HEK293 (cell line): ENCODE data around the gene PDZK1IP1.

Source experiments
- CTCF ChIA-PET: fragments of 350-600 bp; formaldehyde crosslinking; extraction: SDS; loops from one replicate; lab custom pipeline; 2021; ENCODE audit warnings: antibody characterized with exemption; lab: Yijun Ruan, JAX
- POLR2A ChIA-PET: fragments of 300-600 bp; formaldehyde crosslinking; extraction: SDS; loops from one replicate; lab custom pipeline; 2020; ENCODE audit warnings: antibody characterized with exemption, inconsistent platforms; lab: Yijun Ruan, JAX
- H3K27ac ChIP-seq: fragments of 200-500 bp; sonication (Bioruptor generic); 2 replicates; pipeline ENCODE4 v1.5.1; 2014; ENCODE audit warnings: low read depth, low read length, control low read depth, inconsistent platforms; ENCODE audit errors: extremely low read depth
- H3K36me3 ChIP-seq, 2 experiments: fragments of 200-500 bp in 1 of 2; sonication (Bioruptor generic) in 1 of 2; 1 replicate in 1 of 2; 2 replicates in 1 of 2; pipeline ENCODE4 v1.5.1; 2014 to 2017; ENCODE audit warnings: inconsistent platforms in 2 of 2, low read length in 2 of 2; ENCODE audit not compliant: control insufficient read depth in 2 of 2, insufficient read depth in 1 of 2
- H3K4me1 ChIP-seq: fragments of 200-500 bp; sonication (Bioruptor generic); 2 replicates; pipeline ENCODE4 v1.5.1; 2014; ENCODE audit warnings: mild to moderate bottlenecking, low read length, inconsistent platforms; ENCODE audit not compliant: control insufficient read depth, insufficient read depth
- H3K4me3 ChIP-seq: 2 replicates; pipeline ENCODE4 v1.5.1; 2011; ENCODE audit warnings: low read depth, mild to moderate bottlenecking, control low read depth, low read length, moderate library complexity
- H3K9me3 ChIP-seq: fragments of 200-500 bp; sonication (Bioruptor generic); 2 replicates; pipeline ENCODE4 v1.5.1; 2014; ENCODE audit warnings: low read depth, low read length, inconsistent platforms; ENCODE audit not compliant: control insufficient read depth, insufficient read depth
- IKZF3 ChIP-seq: fragments of 450-650 bp; IDR thresholded peaks from 2 replicates; pipeline ENCODE4 v1.5.0; 2018; ENCODE audit warnings: missing biosample characterization, mild to moderate bottlenecking, missing genetic modification characterization, moderate library complexity
- KLF1 ChIP-seq: fragments of 450-650 bp; formaldehyde crosslinking; IDR thresholded peaks from 2 replicates; pipeline ENCODE4 v1.5.1; 2016; ENCODE audit warnings: missing biosample characterization, missing genetic modification characterization
- KLF8 ChIP-seq: fragments of 450-650 bp; formaldehyde crosslinking; IDR thresholded peaks from 2 replicates; pipeline ENCODE4 v1.5.1; 2016; ENCODE audit warnings: missing biosample characterization, missing genetic modification characterization
- SCRT2 ChIP-seq: fragments of 450-650 bp; formaldehyde crosslinking; IDR thresholded peaks from 2 replicates; pipeline ENCODE4 v1.5.1; 2016; ENCODE audit warnings: missing biosample characterization, missing genetic modification characterization
- ZBTB7A ChIP-seq: fragments of 450-650 bp; formaldehyde crosslinking; IDR thresholded peaks from 2 replicates; pipeline ENCODE4 v1.5.1; 2016; ENCODE audit warnings: low read depth, missing biosample characterization, missing genetic modification characterization
- ZFP3 ChIP-seq: fragments of 450-650 bp; formaldehyde crosslinking; IDR thresholded peaks from 2 replicates; pipeline ENCODE4 v1.5.1; 2016; ENCODE audit warnings: low read depth, missing biosample characterization, missing genetic modification characterization
- ZNF138 ChIP-seq: fragments of 450-650 bp; formaldehyde crosslinking; IDR thresholded peaks from 2 replicates; pipeline ENCODE4 v1.5.1; 2016; ENCODE audit warnings: missing biosample characterization, missing genetic modification characterization, borderline replicate concordance
- ZNF202 ChIP-seq: fragments of 450-650 bp; formaldehyde crosslinking; IDR thresholded peaks from 2 replicates; pipeline ENCODE4 v1.5.1; 2016; ENCODE audit warnings: missing biosample characterization, missing genetic modification characterization, borderline replicate concordance
- ZNF394 ChIP-seq: fragments of 450-650 bp; formaldehyde crosslinking; IDR thresholded peaks from 2 replicates; pipeline ENCODE4 v1.5.1; 2016; ENCODE audit warnings: missing biosample characterization, missing genetic modification characterization, mild to moderate bottlenecking, moderate library complexity, borderline replicate concordance
- ZNF501 ChIP-seq: fragments of 450-650 bp; formaldehyde crosslinking; IDR thresholded peaks from 2 replicates; pipeline ENCODE4 v1.5.1; 2016; ENCODE audit warnings: missing biosample characterization, missing genetic modification characterization
- ZNF560 ChIP-seq: fragments of 450-650 bp; formaldehyde crosslinking; IDR thresholded peaks from 2 replicates; pipeline ENCODE4 v1.5.1; 2017; ENCODE audit warnings: missing biosample characterization, missing genetic modification characterization, borderline replicate concordance
- ZNF645 ChIP-seq: fragments of 450-650 bp; formaldehyde crosslinking; IDR thresholded peaks from 2 replicates; pipeline ENCODE4; 2016; ENCODE audit warnings: missing biosample characterization, missing genetic modification characterization
- ZNF747 ChIP-seq: fragments of 450-650 bp; formaldehyde crosslinking; IDR thresholded peaks from 2 replicates; pipeline ENCODE4 v1.5.1; 2016; ENCODE audit warnings: missing biosample characterization, missing genetic modification characterization
- ZNF785 ChIP-seq: fragments of 450-650 bp; formaldehyde crosslinking; IDR thresholded peaks from 2 replicates; pipeline ENCODE4 v1.5.1; 2016; ENCODE audit warnings: missing biosample characterization, missing genetic modification characterization
- ZSCAN16 ChIP-seq: fragments of 450-650 bp; formaldehyde crosslinking; IDR thresholded peaks from 2 replicates; pipeline ENCODE4 v1.5.1; 2016; ENCODE audit warnings: missing biosample characterization, missing genetic modification characterization
- TF ChIP-seq, protein P1 (sequence below): fragments of 450-650 bp; formaldehyde crosslinking; IDR thresholded peaks from 2 replicates; pipeline ENCODE4 v1.5.1; 2017; ENCODE audit warnings: missing biosample characterization, missing genetic modification characterization
- TF ChIP-seq, protein P2 (sequence below): fragments of 450-650 bp; formaldehyde crosslinking; IDR thresholded peaks from 2 replicates; pipeline ENCODE4 v1.5.1; 2016; ENCODE audit warnings: missing biosample characterization, missing genetic modification characterization, low read depth
- TF ChIP-seq, protein P3 (sequence below): fragments of 450-650 bp; formaldehyde crosslinking; IDR thresholded peaks from 2 replicates; pipeline ENCODE4 v1.5.1; 2017; ENCODE audit warnings: missing biosample characterization, missing genetic modification characterization
- TF ChIP-seq, protein P4 (sequence below): fragments of 450-650 bp; formaldehyde crosslinking; conservative IDR thresholded peaks from 2 replicates; pipeline ENCODE4 v1.5.1; 2016; ENCODE audit warnings: low read depth, missing biosample characterization, missing genetic modification characterization

PDZK1IP1 gene, protein sequence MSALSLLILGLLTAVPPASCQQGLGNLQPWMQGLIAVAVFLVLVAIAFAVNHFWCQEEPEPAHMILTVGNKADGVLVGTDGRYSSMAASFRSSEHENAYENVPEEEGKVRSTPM

DNA sequence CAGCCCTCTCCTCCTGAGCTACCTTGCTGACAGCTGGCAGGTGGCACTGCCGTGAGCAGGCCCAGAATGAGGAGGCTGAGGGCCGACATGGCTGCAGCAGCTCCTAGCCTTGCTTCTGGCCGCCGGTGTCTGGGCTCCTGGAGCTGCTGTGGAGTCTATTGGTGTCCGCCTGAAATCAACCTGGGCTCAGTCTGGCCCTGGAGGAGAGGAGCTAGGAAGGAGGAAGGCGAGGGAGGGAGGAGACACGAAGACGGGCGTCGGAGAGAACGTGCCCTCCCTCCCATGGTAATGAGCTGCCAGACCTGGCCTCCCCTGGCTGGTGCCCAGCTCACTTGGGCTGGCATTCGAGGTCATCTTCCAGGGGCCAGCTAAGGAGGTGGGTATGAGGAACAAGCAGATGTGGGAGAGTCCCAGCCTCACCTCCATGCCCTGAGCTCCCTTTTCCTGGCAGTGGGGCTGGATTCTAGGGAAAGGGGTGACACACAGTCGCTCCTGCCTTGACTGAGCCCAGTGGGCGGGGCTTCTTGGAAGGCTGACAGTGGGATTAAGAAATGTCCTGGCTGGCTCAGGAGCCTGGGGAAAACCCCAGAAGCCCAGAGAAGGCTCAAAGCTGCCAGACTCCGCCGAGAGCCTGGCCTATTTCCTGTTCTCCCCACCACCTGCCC, at the start of gene PDZK1IP1:
Gene PDZK1IP1, minus strand, starts transcription at position 193 of the 665 bp plus-strand sequence. Its CDS starts 104 bp downstream, at position 89.
- H3K4me1 ChIP-seq = no peaks in the 10 kb centered on the region
- CTCF ChIA-PET = interaction anchor here (0.6 to 7.8 kb wide), 8 partner anchors 10 to 548 kb away, joined by 3 to 136 read pairs (median 5); partner anchors contain the start of gene FOXD2
- no peak within 1 kb of the TSS for H3K4me3 ChIP-seq
- H3K9me3 ChIP-seq = no peaks in the 10 kb centered on the region
- H3K27ac ChIP-seq = no peak within 1 kb of the TSS
- 0 out of 2 replicates have a peak, but pooled peaks have one; percentile 15 for TF ChIP-seq KLF1
- TF ChIP-seq ZNF747 = no peak
- POLR2A ChIA-PET = interaction anchor here (1.2 kb wide), 1 partner anchor 11 kb away, joined by 4 read pairs; no protein-coding TSS in a partner anchor
- H3K36me3 ChIP-seq = no peaks in the 10 kb centered on the region

GRCh38 chr1:47238935-47239592, 49.2 kb upstream of the PDZK1IP1 start:
- Histone ChIP-seq H3K27ac (no peak overlapping the region), H3K9me3 (no peaks in the 10 kb centered on the region), H3K4me1 (no peaks in the 10 kb centered on the region), H3K4me3 (no peak overlapping the region), H3K36me3 (no peaks in the 10 kb centered on the region)
- POLR2A ChIA-PET = no interaction called here
- CTCF ChIA-PET = interaction anchor here (0.6 kb wide), 1 partner anchor 320 kb away, joined by 4 read pairs; no protein-coding TSS in a partner anchor
- no peak for TF ChIP-seq ZNF785 (tag by site-specific recombination)
- no peak for TF ChIP-seq IKZF3
- no peak for TF ChIP-seq ZNF138 (tag by site-specific recombination)
- no peak for TF ChIP-seq ZNF202
- TF ChIP-seq ZNF394 (tag by site-specific recombination) = no peak
- TF ChIP-seq, protein P1, sequence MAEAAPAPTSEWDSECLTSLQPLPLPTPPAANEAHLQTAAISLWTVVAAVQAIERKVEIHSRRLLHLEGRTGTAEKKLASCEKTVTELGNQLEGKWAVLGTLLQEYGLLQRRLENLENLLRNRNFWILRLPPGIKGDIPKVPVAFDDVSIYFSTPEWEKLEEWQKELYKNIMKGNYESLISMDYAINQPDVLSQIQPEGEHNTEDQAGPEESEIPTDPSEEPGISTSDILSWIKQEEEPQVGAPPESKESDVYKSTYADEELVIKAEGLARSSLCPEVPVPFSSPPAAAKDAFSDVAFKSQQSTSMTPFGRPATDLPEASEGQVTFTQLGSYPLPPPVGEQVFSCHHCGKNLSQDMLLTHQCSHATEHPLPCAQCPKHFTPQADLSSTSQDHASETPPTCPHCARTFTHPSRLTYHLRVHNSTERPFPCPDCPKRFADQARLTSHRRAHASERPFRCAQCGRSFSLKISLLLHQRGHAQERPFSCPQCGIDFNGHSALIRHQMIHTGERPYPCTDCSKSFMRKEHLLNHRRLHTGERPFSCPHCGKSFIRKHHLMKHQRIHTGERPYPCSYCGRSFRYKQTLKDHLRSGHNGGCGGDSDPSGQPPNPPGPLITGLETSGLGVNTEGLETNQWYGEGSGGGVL (tag by site-specific recombination) = no peak
- TF ChIP-seq ZNF560 (tag by site-specific recombination) = no peak
- no peak for TF ChIP-seq ZFP3
- TF ChIP-seq ZBTB7A (tag by site-specific recombination) = no peak
- TF ChIP-seq, protein P2, sequence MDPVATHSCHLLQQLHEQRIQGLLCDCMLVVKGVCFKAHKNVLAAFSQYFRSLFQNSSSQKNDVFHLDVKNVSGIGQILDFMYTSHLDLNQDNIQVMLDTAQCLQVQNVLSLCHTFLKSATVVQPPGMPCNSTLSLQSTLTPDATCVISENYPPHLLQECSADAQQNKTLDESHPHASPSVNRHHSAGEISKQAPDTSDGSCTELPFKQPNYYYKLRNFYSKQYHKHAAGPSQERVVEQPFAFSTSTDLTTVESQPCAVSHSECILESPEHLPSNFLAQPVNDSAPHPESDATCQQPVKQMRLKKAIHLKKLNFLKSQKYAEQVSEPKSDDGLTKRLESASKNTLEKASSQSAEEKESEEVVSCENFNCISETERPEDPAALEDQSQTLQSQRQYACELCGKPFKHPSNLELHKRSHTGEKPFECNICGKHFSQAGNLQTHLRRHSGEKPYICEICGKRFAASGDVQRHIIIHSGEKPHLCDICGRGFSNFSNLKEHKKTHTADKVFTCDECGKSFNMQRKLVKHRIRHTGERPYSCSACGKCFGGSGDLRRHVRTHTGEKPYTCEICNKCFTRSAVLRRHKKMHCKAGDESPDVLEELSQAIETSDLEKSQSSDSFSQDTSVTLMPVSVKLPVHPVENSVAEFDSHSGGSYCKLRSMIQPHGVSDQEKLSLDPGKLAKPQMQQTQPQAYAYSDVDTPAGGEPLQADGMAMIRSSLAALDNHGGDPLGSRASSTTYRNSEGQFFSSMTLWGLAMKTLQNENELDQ (tag by site-specific recombination) = no peak
- no peak for TF ChIP-seq KLF8 (tag by site-specific recombination)
- TF ChIP-seq, protein P3, sequence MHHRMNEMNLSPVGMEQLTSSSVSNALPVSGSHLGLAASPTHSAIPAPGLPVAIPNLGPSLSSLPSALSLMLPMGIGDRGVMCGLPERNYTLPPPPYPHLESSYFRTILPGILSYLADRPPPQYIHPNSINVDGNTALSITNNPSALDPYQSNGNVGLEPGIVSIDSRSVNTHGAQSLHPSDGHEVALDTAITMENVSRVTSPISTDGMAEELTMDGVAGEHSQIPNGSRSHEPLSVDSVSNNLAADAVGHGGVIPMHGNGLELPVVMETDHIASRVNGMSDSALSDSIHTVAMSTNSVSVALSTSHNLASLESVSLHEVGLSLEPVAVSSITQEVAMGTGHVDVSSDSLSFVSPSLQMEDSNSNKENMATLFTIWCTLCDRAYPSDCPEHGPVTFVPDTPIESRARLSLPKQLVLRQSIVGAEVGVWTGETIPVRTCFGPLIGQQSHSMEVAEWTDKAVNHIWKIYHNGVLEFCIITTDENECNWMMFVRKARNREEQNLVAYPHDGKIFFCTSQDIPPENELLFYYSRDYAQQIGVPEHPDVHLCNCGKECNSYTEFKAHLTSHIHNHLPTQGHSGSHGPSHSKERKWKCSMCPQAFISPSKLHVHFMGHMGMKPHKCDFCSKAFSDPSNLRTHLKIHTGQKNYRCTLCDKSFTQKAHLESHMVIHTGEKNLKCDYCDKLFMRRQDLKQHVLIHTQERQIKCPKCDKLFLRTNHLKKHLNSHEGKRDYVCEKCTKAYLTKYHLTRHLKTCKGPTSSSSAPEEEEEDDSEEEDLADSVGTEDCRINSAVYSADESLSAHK (tag by site-specific recombination) = no peak
- no peak for TF ChIP-seq ZNF501 (tag by site-specific recombination)
- TF ChIP-seq, protein P4, sequence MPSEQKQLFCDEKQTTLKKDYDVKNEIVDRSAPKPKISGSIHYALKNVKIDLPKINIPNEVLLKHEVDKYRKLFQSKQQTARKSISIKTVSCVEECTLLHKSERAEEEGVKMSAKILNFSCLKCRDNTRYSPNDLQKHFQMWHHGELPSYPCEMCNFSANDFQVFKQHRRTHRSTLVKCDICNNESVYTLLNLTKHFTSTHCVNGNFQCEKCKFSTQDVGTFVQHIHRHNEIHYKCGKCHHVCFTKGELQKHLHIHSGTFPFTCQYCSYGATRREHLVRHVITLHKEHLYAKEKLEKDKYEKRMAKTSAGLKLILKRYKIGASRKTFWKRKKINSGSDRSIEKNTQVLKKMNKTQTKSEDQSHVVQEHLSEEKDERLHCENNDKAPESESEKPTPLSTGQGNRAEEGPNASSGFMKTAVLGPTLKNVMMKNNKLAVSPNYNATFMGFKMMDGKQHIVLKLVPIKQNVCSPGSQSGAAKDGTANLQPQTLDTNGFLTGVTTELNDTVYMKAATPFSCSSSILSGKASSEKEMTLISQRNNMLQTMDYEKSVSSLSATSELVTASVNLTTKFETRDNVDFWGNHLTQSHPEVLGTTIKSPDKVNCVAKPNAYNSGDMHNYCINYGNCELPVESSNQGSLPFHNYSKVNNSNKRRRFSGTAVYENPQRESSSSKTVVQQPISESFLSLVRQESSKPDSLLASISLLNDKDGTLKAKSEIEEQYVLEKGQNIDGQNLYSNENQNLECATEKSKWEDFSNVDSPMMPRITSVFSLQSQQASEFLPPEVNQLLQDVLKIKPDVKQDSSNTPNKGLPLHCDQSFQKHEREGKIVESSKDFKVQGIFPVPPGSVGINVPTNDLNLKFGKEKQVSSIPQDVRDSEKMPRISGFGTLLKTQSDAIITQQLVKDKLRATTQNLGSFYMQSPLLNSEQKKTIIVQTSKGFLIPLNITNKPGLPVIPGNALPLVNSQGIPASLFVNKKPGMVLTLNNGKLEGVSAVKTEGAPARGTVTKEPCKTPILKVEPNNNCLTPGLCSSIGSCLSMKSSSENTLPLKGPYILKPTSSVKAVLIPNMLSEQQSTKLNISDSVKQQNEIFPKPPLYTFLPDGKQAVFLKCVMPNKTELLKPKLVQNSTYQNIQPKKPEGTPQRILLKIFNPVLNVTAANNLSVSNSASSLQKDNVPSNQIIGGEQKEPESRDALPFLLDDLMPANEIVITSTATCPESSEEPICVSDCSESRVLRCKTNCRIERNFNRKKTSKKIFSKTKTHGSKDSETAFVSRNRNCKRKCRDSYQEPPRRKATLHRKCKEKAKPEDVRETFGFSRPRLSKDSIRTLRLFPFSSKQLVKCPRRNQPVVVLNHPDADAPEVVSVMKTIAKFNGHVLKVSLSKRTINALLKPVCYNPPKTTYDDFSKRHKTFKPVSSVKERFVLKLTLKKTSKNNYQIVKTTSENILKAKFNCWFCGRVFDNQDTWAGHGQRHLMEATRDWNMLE (tag by site-specific recombination) = no peak
- no peak for TF ChIP-seq SCRT2 (tag by site-specific recombination)
- TF ChIP-seq ZNF645 (tag by site-specific recombination) = no peak
- no peak for TF ChIP-seq ZSCAN16 (tag by site-specific recombination)
